ENCODE data around the gene RRAS.

- TF ChIP-seq CTCF (IDR thresholded peaks at IDR 0.05 in 4 of 5, conservative IDR thresholded peaks at IDR 0.05 in 1 of 5) (no peak), POLR2A (IDR thresholded peaks at IDR 0.05) (no peak)
Observed at GRCh38 chr19:49687566-49688316, 47.8 kb upstream of the RRAS start.
